CD4-positive, alpha-beta T cell treated with Interleukin-12 subunit alpha and Interleukin-12 subunit beta, for 1 hour (primary cell): ENCODE measurements around the gene MED16.

Experiments used
- DNase-seq: peaks from one replicate; pipeline ENCODE4 v3.0.0-alpha.2; 2020

MED16 gene

DNA sequence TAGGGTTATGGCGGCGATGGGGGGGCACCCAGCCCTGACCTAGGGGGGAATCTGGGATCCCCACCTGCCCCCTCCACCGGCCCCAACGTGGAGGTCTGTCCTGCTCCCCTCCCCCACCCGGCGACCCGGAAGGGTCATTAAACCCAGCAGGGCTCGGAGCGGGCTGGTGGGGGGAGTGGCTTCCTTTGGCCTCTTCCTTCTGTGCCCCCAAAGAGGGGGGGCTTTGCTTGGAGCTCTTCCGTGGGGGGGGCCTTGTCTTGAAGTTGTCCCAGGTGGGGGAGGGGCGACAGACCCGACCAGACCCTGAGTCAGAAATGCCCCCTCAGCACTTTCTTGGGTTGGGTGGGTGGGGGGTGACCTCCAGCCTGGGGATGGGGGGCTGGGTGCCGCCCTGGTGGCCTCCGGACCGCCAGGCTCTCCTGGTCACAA is 34.4 kb upstream of the MED16 start:
- DNase-seq, result no peak

DNA sequence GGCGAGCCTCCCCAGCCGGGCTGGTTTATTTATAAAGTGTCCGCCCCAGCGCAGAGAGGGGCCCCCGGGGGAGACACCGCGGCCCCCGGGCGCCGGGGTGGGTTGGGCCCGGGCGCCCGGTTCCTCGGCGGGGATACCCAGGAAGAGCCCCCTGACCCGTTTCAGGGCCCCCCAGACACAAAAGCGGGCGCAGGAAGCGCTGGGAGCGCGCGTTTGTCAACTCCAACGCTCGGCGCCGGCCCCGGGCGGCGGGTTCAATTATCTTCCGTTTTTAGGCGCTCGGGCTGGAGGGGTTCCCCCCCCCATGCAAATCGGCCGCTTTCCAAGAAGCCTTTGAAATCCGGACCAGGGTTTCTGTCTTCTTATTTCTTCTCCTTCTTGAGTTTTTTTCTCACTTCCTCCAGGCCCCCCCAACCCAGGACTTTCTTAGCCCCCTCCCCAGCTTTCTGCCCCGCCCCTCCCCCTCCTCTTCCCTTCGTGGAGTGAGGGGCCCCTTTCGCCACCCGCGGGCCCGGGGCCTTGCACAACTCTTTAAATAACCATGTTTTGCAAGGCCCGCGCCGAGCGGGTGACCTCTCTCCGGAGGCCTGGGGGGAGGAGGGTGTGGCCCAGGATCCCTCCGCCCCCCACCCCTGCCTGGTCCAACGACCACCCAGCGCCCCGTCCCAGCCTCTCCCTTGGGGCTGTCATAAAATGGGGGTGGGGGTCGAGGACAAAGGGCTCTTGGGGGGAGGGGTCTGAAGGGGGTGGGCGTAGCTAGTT is 33.8 kb upstream of the MED16 start:
- DNase-seq, result no peak

DNA sequence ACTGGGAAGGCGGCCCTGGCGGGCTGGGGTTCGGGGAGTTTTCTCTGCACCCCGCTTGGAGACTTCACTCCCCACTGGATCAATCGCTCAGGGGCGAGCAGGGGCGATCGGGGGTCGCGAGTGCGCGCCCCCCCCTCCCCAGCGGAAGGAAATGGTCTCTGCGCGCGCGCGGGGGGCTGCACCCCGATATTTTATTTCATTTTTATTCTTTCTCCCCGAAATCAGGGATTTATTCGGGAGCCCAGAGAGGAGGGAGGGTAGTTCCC is 33.3 kb upstream of the MED16 start:
- no peak for DNase-seq

DNA sequence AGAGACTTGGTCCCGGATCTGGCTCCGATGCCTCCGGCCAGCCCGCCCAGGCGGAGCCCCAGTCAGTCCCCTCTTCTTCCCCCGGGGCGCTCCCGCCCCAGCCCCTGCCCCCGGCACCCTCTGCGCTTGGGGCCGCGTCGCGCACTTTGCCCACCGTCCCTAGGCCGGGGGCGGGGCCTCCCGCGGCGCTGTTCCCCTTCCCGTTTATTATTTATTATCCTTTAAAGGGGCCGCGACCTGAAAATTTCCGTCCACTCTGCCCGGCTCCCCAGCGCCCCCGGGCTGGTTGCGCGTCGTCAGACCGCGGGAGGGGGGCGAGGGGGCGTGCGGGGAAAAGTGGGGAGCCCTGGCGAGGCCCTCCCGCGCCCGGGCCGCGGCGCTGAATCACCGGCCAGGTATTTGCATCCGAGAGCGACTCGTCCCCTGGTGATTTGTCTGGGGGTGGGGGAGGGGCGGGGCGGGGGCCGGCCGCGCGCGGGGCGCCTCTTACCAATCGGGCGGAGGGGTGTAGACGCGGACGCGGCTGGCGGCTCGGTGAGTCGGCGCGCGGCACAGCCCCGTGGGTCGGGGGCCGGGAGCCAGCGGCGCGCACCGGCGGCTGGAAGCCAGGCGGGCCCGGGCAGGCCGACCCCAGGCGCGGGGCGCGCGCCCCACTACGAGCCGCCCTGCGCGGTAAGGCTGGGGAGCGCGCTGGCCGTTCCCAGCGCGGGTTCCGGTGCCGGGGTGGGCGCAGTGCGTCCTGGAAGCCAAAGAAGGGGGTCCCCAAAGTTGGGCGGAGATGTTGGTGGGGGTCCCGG is 32.7 kb upstream of the MED16 start, which contains the start of gene ARID3A:
Gene ARID3A (plus strand): TSS at position 510 of the 797 bp plus-strand sequence. CDS start 3,494 bp downstream, outside the sequence.
- DNase-seq, result peak; percentile 82

DNA sequence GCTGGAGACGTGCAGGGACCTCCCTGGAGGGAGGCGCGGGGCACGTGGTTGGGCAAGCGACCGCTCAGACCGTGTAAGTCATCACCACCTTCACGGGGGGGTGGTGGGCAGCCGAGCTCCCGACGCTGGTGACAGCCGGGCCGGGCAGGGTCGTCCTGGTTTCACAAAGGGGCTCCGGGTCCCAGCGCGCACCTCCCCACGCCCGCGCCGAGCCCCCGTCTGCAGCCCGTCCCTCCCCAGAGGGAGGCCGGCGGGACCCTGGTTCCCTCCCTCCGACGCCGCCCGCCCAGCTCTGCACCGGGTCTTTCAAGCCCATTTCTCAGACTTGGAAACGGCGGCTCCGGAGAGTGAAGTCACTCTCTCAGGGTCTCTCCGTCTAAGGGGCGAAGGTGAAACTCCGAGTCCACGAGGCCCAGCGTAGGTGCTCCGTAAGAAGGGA is 32.1 kb upstream of the MED16 start:
- DNase-seq, result no peak

DNA sequence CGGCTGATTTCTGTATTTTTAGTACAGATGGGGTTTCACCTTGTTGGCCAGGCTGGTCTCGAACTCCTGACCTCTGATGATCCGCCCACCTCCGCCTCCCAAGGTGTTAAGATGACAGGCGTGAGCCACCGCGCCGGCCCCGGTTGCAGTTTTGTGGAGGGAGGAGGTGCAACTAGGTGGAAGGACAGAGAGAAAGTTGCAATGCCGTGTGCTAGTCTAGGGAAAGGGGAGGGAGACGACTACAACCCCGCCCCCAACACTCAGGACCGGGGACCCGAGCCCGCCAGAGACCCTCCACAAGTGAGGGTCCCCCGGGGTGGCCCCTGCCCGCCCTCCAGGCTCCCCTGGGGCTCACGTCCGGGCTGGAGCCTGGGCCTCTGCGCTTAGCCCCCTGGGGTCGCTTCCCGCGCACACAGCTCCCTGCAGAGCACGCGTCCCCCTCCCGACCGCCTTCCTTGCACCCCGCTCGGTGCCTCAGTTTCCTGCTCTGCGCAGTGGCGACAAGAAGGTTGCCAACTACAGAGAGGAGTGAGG is 31.6 kb upstream of the MED16 start:
- DNase-seq, result no peak

GRCh38 chr19:920051-920864 is 27.3 kb upstream of the MED16 start:
- peak; percentile 78 for DNase-seq

GRCh38 chr19:919199-920050 is 26.4 kb upstream of the MED16 start:
- DNase-seq, result no peak

DNA sequence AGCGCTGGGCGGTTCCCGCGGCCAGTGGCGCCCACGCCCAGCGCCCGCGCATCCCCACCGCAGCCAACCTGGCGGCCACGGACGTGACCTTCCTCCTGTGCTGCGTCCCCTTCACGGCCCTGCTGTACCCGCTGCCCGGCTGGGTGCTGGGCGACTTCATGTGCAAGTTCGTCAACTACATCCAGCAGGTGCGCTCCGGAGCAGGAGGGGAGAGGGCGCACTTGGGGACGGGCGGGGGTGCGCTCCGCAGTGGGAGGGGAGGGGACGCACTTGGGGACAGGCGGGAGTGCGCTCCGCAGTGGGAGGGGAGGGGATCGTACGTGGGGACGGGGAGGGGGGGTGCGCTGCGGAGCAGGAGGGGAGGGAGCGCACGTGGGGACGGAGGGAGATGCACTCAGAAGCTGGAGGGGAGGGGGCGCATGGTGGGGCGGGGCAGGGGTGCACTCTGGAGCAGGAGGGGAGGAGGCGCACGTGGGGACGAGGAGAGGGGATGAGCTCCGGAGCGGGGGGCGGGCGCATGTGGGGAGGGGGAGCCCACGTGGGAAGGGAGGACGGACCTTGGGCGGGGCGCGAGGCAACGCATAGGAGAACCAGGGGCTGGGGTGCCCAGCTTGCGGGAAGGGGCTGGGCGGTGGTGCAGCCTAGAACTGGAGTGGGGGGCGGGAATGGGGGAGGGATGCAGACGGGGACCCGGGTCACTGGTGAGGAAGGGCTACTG is 25.7 kb upstream of the MED16 start:
- no peak for DNase-seq

GRCh38 chr19:918152-918437 is 25.1 kb upstream of the MED16 start:
- no peak for DNase-seq

GRCh38 chr19:917323-918151 is 24.6 kb upstream of the MED16 start, which contains the start of gene KISS1R:
Gene KISS1R, plus strand, starts transcription at chr19:917333. Its CDS starts 170 bp downstream, at chr19:917503.
- peak; percentile 65 for DNase-seq

DNA sequence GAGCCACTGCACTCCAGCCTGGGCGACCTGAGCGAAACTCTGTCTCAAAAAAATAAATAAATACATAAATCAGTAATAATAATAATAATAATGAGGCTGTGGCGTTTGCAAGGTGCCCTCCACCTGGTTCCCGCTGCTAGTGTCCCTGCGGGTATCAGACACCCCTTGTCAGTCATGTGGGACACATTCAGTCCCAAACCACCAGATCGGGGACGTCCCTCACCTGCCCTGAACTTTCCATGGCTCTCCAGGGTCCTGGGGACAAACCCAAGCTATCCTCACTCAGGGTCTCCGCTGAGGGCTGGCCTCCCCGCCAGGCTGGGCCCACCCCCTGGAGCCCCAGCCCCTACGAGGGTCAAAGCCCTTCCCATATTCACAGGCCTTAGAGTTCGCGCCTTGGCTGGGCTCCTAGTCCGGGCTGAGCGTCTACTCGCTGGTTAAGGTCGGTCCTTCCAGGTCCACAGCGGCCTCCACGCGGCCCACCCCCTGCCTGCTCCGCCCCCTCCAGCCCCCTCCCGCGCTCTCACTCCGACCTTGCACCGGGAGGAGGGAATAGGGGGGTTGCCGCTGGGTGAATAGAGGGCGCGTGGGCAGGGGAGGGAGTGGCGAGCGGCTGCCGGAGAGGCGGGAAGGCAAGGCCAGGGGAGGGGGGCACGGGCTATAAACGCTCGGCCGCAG is 23.8 kb upstream of the MED16 start:
- no peak for DNase-seq

GRCh38 chr19:913080-913748 is 20.2 kb upstream of the MED16 start, which contains the start of gene R3HDM4:
Gene R3HDM4, minus strand, starts transcription at chr19:913219. Its CDS starts 62 bp downstream, at chr19:913157.
- DNase-seq, result peak; percentile 90

- DNase-seq, result peak; percentile 59
Observed at GRCh38 chr19:912181-913079, 19.4 kb upstream of the MED16 start.

DNA sequence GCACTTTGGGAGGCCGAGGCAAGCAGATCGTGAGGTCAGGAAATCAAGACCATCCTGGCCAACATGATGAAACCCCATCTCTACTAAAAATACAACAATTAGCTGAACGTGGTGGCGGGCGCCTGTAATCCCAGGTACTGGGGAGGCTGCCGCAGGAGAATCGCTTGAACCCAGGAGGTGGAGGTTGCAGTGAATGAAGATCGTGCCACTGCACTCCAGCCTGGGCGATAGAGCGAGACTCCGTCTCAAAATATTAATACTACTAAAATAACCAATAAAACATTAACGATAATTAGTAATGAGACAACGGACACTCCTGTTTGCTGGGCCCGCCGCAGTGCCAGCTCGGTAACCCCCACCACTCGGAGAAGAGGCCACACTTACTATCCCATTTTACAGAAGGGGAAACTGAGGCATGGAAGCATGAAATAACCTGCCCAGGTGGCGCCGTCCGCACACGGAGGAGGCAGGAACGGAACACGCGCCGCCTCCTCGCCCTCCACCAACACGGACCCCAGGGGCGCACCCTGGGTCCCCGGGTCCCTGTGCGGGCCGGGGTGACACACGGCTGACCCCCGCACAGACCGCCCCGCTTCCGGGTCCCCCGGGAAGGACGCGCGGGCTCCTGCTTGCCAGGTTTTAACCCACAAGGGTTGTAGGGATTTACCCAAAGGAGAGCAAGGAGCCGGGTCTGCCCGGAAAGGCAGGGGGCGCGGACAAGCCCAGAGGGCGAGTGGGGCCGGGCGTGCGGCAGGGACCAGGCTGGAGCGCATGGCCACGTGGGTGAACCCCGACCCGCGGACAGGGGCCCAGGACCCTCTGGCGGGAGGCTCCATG is 18.4 kb upstream of the MED16 start:
- no peak for DNase-seq

- DNase-seq, result no peak
Observed at GRCh38 chr19:907183-907853, 14.3 kb upstream of the MED16 start.

- peak; percentile 61 for DNase-seq
Observed at GRCh38 chr19:906480-906879, 13.5 kb upstream of the MED16 start.
